Ureter (tissue), 1 donor: Measurements from ENCODE around the gene UBC. TPM values are rescaled to one million over a fixed set of nuclear protein-coding genes. Genes with fewer than 3 reads are reported as not detected.
A peak's percentile ranks its signal among the peaks of the same experiment; 100 is the strongest.
"Not testable (repeated sequence)": the region's sequence is repeated elsewhere in the genome, so short reads cannot be mapped to it uniquely, and the experiment has no call there.

Experiments used
- DNase-seq: peaks from one replicate; pipeline ENCODE4 v3.0.0-alpha.2; 2020; ENCODE audit warnings: low spot score
- total RNA-seq: library from RNA; stranded (reverse); gene quantifications from one replicate; pipeline ENCODE4 v1.2.4, GENCODE V29; 2023
- donor health status: DM: yes; HTN: yes; CAD: no.

The UBC gene
- total RNA-seq, 1 donor from 2014 or later = 1,015 TPM

- DNase-seq = no peak
Measured at GRCh38 chr12:124915239-124916236, 1.1 kb upstream of the UBC start.

GRCh38 chr12:124913474-124914391 is 717 bp downstream of the UBC start:
- DNase-seq = peak; percentile 94

GRCh38 chr12:124912529-124913287 is 1.7 kb downstream of the UBC start:
- DNase-seq = not testable (repeated sequence)

DNA sequence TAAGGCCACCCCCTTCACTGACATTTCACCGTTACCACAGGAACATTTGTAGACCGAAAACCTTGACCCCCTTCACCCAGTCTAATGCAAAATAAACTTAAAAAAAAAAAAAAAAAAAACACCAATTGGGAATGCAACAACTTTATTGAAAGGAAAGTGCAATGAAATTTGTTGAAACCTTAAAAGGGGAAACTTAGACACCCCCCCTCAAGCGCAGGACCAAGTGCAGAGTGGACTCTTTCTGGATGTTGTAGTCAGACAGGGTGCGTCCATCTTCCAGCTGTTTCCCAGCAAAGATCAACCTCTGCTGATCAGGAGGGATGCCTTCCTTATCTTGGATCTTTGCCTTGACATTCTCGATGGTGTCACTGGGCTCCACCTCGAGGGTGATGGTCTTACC is 2.9 kb downstream of the UBC start:
- not testable (repeated sequence) for DNase-seq

- DNase-seq = no peak
Measured at GRCh38 chr12:124910561-124911478, 3.6 kb downstream of the UBC start.

GRCh38 chr12:124909831-124910560 is 4.5 kb downstream of the UBC start:
- no peak for DNase-seq

GRCh38 chr12:124906606-124907261 is 7.7 kb downstream of the UBC start:
- peak; percentile 95 for DNase-seq

DNA sequence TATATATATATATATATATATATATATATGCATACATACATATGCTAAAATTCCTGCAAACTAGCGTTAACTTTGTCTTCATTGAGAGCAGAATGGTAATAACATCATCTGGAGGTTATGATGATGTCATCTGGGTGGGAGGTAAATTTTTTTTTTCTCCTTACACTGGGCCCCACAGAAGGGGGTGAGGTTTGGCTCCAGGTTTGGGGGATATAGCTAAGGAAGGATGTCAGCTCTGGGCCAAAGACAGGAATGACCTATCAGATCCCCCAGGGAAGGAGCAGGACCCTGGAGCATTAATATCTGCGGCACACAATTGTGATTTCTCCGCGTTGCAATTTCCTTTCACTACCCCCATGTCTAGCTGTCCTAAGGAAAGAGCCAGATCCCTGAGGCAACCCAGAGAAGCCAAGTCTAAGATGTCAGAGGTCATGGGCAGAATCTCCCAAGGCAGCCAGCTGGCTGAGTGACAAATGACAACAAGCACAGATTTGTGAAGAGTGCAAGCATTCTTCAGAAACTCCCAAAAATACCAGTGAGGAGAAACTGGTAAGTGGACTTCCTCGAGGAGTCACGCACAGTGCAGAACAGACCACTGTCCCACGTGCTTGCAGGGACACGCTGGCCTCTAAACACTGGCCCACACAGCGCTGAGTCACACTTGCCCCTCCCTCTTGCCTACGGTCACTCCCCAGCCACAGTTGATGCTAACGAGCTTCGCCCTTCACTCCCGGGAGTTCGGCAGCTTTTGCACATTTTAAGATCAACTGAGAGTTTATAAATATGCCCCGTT is 9.9 kb downstream of the UBC start:
- peak; percentile 83 for DNase-seq

- DNase-seq = no peak
Measured at GRCh38 chr12:124902916-124903315, 11.5 kb downstream of the UBC start.

DNA sequence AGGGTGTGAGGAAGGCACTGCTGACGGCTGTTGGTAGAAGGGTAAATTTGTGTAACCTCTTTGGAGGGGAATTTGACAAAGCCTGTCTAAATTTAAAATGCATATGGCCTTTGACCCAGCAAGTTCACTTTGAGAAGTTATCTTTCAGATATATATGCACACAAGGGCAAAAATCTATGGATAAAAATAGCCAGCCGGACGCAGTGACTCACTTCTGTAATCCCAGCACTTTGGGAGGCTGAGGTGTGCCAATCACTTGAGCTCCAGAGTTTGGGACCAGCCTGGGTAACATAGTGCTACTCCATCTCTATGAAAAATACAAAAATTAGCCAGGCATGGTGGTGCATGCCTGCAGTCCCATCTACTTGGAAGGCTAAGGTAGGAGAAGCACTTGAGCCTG is 13.4 kb downstream of the UBC start:
- no peak for DNase-seq

GRCh38 chr12:124900345-124900795 is 14.1 kb downstream of the UBC start:
- DNase-seq = not testable (repeated sequence)

GRCh38 chr12:124898923-124899294 is 15.5 kb downstream of the UBC start:
- DNase-seq = no peak

DNA sequence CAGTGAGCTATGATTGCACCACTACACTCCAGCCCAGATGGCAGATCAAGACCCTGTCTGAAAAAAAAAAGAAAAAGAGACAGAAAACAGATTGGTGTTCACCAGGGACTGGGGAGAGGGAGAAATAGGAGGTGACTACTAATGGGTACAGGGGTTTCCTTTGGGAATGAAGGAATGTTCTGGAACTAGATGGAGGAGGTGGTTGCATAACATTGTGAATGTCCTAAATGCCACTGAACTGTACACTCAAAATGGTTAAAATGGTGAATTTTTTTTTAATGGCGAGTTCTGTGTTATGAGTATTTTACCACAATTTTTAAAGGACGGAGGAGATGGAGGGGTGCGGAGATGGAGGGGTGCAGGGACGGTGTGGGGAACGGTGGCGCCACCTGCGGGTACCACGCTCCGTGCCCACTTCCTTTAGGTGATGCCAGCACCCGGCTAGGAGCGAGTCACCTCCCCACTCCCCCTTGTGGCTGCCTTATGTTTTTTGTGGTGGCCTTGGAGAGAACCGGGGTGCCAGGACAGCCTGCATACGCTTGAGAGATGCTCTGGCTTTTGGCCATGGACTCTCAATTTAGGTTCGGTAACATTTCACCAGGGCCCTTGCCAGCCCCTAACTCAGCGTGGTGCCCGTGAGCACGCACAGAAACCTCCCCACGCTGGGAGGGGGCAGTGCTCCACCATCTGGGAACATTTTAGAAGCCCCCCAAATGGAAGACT is 16.1 kb downstream of the UBC start:
- no peak for DNase-seq

DNA sequence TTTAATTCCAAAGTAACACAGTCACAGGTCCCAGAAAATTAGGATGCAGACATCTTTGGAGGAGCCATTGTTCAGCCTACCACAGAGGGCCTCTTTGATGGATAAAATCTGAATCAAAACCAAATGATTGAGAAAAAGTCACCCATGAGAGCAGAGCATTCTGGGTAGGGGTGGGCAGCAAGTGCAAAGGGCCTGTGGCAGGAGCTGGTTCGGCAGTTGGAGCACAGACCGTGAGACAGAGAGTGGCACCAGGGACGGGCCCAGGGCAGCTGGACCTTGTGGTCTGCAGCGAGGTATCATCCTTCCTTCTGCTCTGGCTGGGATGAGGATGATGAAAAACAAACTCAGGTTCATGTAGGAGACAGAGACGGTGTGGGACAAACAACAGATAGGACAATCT is 18.0 kb downstream of the UBC start:
- no peak for DNase-seq

- no peak for DNase-seq
Measured at GRCh38 chr12:124893792-124894516, 20.5 kb downstream of the UBC start.

- no peak for DNase-seq
Measured at GRCh38 chr12:124888260-124888659, 26.2 kb downstream of the UBC start.

DNA sequence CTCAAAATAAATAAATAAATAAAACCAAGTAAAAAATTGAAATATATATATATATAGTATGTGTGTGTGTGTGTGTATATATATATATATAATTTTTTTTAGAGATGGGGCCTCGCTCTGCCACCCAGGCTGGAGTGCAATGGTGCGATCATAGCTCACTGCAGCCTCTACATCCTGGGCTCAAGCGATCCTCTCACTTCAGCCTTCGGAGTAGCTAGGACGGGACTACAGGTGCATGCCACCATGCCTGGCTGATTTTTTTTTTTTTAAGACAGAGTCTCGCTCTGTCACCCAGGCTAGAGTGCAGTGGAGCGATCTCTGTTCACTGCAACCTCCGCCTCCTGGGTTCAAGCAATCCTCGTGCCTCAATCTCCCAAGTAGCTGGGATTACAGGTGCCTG is 26.7 kb downstream of the UBC start:
- DNase-seq = not testable (repeated sequence)
